ENCODE results near the gene MRPS25.

DNA sequence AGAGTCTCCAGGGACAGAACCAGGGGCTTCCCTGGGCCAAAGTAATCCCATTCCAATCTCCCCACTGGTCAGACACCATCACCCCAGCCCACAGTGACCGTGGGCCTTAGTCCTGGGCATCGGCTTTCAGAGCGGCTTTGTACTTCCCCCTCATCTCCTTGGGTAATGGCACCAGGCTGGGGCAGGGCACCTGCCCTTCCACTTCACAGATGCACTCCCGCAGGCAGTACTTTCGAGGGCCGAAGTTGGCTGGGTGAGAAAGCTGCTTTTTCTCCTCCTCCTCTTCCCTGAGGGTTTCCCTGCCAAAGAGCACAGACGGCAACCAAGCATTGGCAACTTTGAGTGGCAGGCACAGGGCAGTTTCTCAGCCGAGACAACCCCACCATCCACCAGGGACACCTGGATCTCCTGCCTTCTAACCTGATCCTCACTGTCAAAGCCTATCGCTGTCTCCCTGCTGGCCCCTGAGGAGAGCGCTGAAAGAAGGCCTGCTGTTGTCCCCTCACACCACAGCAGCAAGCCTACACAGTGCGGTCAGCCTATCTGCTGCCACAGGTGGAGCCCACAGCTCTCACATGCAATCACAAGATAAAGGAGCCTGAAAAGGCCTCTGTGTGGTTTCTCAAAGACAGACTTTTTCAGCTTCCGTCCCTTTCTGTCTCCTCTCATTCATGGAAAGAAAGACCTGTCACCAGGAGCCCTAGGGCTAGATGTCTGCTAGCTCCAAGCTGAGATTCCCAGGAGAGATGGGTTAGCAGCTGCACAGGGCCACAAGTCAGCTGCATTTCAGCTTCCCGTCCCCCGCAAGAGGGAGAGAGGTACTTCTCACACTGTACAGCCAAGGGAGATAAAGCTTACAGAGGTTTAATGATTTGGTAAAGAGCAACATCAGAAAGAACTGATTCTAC, 12.5 kb downstream of the MRPS25 start:
- TF ChIP-seq, protein P1, sequence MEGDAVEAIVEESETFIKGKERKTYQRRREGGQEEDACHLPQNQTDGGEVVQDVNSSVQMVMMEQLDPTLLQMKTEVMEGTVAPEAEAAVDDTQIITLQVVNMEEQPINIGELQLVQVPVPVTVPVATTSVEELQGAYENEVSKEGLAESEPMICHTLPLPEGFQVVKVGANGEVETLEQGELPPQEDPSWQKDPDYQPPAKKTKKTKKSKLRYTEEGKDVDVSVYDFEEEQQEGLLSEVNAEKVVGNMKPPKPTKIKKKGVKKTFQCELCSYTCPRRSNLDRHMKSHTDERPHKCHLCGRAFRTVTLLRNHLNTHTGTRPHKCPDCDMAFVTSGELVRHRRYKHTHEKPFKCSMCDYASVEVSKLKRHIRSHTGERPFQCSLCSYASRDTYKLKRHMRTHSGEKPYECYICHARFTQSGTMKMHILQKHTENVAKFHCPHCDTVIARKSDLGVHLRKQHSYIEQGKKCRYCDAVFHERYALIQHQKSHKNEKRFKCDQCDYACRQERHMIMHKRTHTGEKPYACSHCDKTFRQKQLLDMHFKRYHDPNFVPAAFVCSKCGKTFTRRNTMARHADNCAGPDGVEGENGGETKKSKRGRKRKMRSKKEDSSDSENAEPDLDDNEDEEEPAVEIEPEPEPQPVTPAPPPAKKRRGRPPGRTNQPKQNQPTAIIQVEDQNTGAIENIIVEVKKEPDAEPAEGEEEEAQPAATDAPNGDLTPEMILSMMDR (optimal IDR thresholded peaks at IDR 0.05 in 1 of 3, IDR thresholded peaks at IDR 0.05 in 1 of 3, conservative IDR thresholded peaks at IDR 0.05 in 1 of 3; ENCODE audit: extremely low read depth in 1 of 3, insufficient read depth in 2 of 3, low read length in 3 of 3): no peak
- TF ChIP-seq EZH2 (IDR thresholded peaks at IDR 0.05; ENCODE audit: low read length): no peak

All from keratinocyte (primary cell).